HG02642 (cell line): Measurements from ENCODE around the gene TSPAN18.

ENCODE experiments used
- ATAC-seq: cut with Tn5 transposase; IDR thresholded peaks from one replicate; pipeline ENCODE4 v1.9.1; 2021; ENCODE audit warnings: mild to moderate bottlenecking; ENCODE audit not compliant: unreplicated experiment, poor library complexity

The TSPAN18 gene

GRCh38 chr11:44726283-44727113 is at the start of gene TSPAN18:
TSS of gene TSPAN18 (plus strand) at chr11:44726962. CDS start at chr11:44906417, 179,455 bp downstream.
- peak; percentile 76 for ATAC-seq

- no peak for ATAC-seq
These were observed 45.7 kb upstream of the TSPAN18 start for GRCh38 chr11:44680982-44681597.

- ATAC-seq: no peak
These were observed 45.1 kb upstream of the TSPAN18 start for GRCh38 chr11:44681698-44682097.

- no peak for ATAC-seq
These were observed 41.9 kb upstream of the TSPAN18 start for GRCh38 chr11:44684859-44685281.

GRCh38 chr11:44687388-44687787 is 39.4 kb upstream of the TSPAN18 start:
- no peak for ATAC-seq

GRCh38 chr11:44689265-44689664 is 37.5 kb upstream of the TSPAN18 start:
- no peak for ATAC-seq

- no peak for ATAC-seq
These were observed 36.1 kb upstream of the TSPAN18 start for GRCh38 chr11:44690651-44691050.

- ATAC-seq: no peak
These were observed 34.3 kb upstream of the TSPAN18 start for GRCh38 chr11:44692460-44692859.

GRCh38 chr11:44693654-44694119 is 33.1 kb upstream of the TSPAN18 start:
- ATAC-seq: no peak

- ATAC-seq: no peak
These were observed 32.3 kb upstream of the TSPAN18 start for GRCh38 chr11:44694443-44694842.

GRCh38 chr11:44695169-44695833 is 31.5 kb upstream of the TSPAN18 start:
- no peak for ATAC-seq

GRCh38 chr11:44698252-44698912 is 28.4 kb upstream of the TSPAN18 start:
- ATAC-seq: no peak

- no peak for ATAC-seq
These were observed 27.0 kb upstream of the TSPAN18 start for GRCh38 chr11:44699497-44700408.

GRCh38 chr11:44701276-44701675 is 25.5 kb upstream of the TSPAN18 start:
- no peak for ATAC-seq

- no peak for ATAC-seq
These were observed 23.9 kb upstream of the TSPAN18 start for GRCh38 chr11:44702889-44703288.

- ATAC-seq: no peak
These were observed 19.7 kb upstream of the TSPAN18 start for GRCh38 chr11:44707094-44707493.

- ATAC-seq: no peak
These were observed 18.8 kb upstream of the TSPAN18 start for GRCh38 chr11:44708009-44708408.

- ATAC-seq: no peak
These were observed 18.1 kb upstream of the TSPAN18 start for GRCh38 chr11:44708523-44709280.

GRCh38 chr11:44709281-44709562 is 17.5 kb upstream of the TSPAN18 start:
- no peak for ATAC-seq
